Natural killer cell (primary cell): ENCODE measurements around the gene SLC22A8. TPM values are rescaled to one million over a fixed set of nuclear protein-coding genes. Genes with fewer than 3 reads are reported as not detected.

Experiments
- ATAC-seq, 3 donors: fragments of 150-1000 bp in 2 of 3; fragments of 200-7000 bp in 1 of 3; cut with Tn5 transposase; 1 replicate in 1 of 3; 2 replicates in 2 of 3; pipeline ENCODE4 v1.10.0; 2021; ENCODE audit warnings: mild to moderate bottlenecking in 2 of 3, moderate library complexity in 2 of 3
- DNase-seq, 2 donors: peaks; one replicate each; pipeline versions ENCODE4 v3.0.0 to v3.0.0-alpha.2; 2013 to 2021; ENCODE audit warnings: mixed read lengths in 1 of 2
- H3K27ac ChIP-seq: one replicate; pipeline ENCODE4 v1.5.1; 2013; ENCODE audit warnings: mild to moderate bottlenecking, low read length
- H3K27me3 ChIP-seq: one replicate; pipeline ENCODE4 v1.6.1; 2013; ENCODE audit warnings: low read length; ENCODE audit not compliant: control insufficient read depth, insufficient read depth
- H3K36me3 ChIP-seq: one replicate; pipeline ENCODE4 v1.6.1; 2013; ENCODE audit warnings: low read length; ENCODE audit not compliant: control insufficient read depth, insufficient read depth
- H3K4me1 ChIP-seq: one replicate; pipeline ENCODE4 v1.6.1; 2013; ENCODE audit warnings: low read length; ENCODE audit not compliant: control insufficient read depth, insufficient read depth
- H3K4me3 ChIP-seq: one replicate; pipeline ENCODE4 v1.5.1; 2013; ENCODE audit warnings: low read length
- H3K9me3 ChIP-seq: one replicate; pipeline ENCODE4 v1.6.1; 2013; ENCODE audit warnings: low read length; ENCODE audit not compliant: control insufficient read depth, insufficient read depth
- H3K27ac Mint-ChIP-seq, 2 donors: one replicate each; pipeline ENCODE4 v1.8.0; 2022; ENCODE audit warnings: mild to moderate bottlenecking in 2 of 2, mixed read lengths in 2 of 2, moderate library complexity in 1 of 2
- H3K27me3 Mint-ChIP-seq, 2 donors: one replicate each; pipeline ENCODE4 v1.8.0; 2022; ENCODE audit warnings: low read depth in 2 of 2, mixed read lengths in 2 of 2
- H3K36me3 Mint-ChIP-seq: one replicate; pipeline ENCODE4 v1.8.0; 2022; ENCODE audit warnings: mixed read lengths
- H3K4me1 Mint-ChIP-seq, 2 donors: one replicate each; pipeline ENCODE4 v1.8.0; 2022; ENCODE audit warnings: mixed read lengths in 2 of 2
- H3K4me3 Mint-ChIP-seq: one replicate; pipeline ENCODE4 v1.8.0; 2022; ENCODE audit warnings: mild to moderate bottlenecking, moderate library complexity, mixed read lengths
- H3K9me3 Mint-ChIP-seq, 2 donors: one replicate each; pipeline ENCODE4 v1.8.0; 2022; ENCODE audit warnings: mixed read lengths in 2 of 2
- WGBS: methylation state at CpG from one replicate; pipeline ENCODE4 v1.1.7; 2013; ENCODE audit warnings: missing lambda C conversion rate; ENCODE audit not compliant: insufficient coverage; 5-methylcytosine and 5-hydroxymethylcytosine counted together
- intact Hi-C: fragments of 100-400 bp; cut with micrococcal nuclease; formaldehyde crosslinking; loops from one replicate; pipeline ENCODE4 v1.14.2; 2022
- total RNA-seq, 4 donors: library from RNA; stranded (reverse); fragments of 120-200 nt in 1 of 4; gene quantifications; one replicate each; pipeline versions ENCODE4 v1.2.3 to v1.2.4, GENCODE V29; 2013 to 2022
- TF ChIP-seq, protein P1 (sequence below): fragments of 200-600 bp; IDR thresholded peaks from one replicate; pipeline ENCODE4 v1.8.0; 2022; ENCODE audit warnings: antibody characterized with exemption

The SLC22A8 gene
- total RNA-seq, 3 donors from 2014 or later (not counting 1 experiment from before 2014, with no cell fraction given): not detected

DNA sequence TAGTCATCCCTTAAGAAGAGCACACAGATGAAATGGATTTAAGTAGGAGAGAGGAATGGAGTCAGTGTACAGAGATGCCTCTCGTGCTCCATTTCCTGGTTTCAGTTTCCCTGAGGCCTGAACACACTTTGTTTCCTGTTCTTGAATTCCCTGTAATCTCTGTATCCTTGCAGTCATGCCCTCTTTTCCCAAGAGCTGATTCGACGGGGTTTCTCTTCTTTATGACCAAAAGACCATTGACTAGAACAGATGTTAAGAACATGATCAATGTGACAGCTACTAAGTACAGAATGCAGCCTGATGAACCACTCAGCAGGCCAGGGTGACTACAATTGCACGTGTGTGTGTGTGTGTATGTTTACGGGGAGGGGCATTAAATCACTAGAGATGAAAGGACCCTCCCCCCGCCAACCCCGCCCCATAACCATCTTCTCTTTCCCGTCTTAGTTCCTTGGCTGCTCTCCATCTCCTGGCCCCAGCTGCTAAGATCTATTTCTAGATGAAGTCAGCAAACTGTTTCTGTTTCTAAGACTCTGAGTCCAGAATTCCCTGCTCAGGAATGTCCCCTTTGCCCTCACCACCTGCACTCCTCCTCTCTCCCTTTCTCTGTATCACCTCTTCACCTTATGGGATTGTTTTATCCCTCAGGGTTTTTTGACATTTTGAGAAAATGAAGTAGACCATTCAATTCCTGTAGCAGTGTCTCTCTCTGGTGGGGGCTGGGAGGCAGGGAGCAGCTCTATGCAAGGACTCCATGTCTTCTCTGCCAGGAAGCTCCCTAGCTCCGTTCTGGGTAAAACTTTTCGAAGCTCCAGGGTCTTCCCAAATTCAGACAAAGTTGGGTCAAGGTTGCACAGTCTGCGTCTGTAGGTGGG, 56.9 kb downstream of the SLC22A8 start:
- intact Hi-C loops: no loop called here

DNA sequence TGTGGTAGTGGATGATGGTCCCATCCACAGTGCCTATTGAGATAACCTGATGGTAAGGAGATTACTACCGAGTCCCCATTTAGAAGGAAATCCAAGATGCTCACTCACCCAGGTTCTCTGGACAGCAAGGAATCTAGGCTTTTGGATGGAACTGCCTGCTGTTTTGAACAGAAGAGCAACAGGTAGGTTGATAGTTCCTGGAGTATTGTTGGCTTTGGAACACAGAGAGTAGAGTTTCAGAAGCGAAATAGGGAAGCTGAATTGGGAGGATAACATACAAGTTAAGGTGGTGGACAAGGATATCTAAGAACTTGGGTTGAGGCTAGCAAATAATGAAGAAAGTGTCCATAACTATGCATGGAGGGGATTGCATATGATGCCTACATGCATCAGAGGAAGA, 58.5 kb downstream of the SLC22A8 start:
- no peak overlapping the region for H3K27ac Mint-ChIP-seq
- Histone ChIP-seq H3K9me3 (no peaks in the 10 kb centered on the region), H3K36me3 (no peaks in the 10 kb centered on the region), H3K27me3 (no peaks in the 10 kb centered on the region), H3K27ac (no peak overlapping the region), H3K4me1 (no peaks in the 10 kb centered on the region), H3K4me3 (no peak overlapping the region)
- intact Hi-C loops: no loop called here
- H3K4me3 Mint-ChIP-seq: no peak overlapping the region
- no peaks in the 10 kb centered on the region for H3K36me3 Mint-ChIP-seq
- peaks cover 9 to 16% of the 10 kb centered on the region in 2 donors for H3K27me3 Mint-ChIP-seq
- TF ChIP-seq, protein P1, sequence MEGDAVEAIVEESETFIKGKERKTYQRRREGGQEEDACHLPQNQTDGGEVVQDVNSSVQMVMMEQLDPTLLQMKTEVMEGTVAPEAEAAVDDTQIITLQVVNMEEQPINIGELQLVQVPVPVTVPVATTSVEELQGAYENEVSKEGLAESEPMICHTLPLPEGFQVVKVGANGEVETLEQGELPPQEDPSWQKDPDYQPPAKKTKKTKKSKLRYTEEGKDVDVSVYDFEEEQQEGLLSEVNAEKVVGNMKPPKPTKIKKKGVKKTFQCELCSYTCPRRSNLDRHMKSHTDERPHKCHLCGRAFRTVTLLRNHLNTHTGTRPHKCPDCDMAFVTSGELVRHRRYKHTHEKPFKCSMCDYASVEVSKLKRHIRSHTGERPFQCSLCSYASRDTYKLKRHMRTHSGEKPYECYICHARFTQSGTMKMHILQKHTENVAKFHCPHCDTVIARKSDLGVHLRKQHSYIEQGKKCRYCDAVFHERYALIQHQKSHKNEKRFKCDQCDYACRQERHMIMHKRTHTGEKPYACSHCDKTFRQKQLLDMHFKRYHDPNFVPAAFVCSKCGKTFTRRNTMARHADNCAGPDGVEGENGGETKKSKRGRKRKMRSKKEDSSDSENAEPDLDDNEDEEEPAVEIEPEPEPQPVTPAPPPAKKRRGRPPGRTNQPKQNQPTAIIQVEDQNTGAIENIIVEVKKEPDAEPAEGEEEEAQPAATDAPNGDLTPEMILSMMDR: no peak
- ATAC-seq: no peak
- WGBS: 85% methylated on average over 2 of the region's 2 CpGs
- no peaks in the 10 kb centered on the region for H3K9me3 Mint-ChIP-seq
- no peaks in the 10 kb centered on the region for H3K4me1 Mint-ChIP-seq
- DNase-seq: no peak

More for the DNA sequence above, 56.9 kb downstream of the SLC22A8 start:
- no peak overlapping the region for H3K4me3 Mint-ChIP-seq
- H3K4me1 ChIP-seq: no peaks in the 10 kb centered on the region
- H3K27ac Mint-ChIP-seq: no peak overlapping the region
- no peak overlapping the region for H3K27ac ChIP-seq
- TF ChIP-seq, protein P1: no peak
- H3K4me1 Mint-ChIP-seq: no peaks in the 10 kb centered on the region
- H3K9me3 Mint-ChIP-seq: no peaks in the 10 kb centered on the region
- H3K27me3 Mint-ChIP-seq: peaks cover 8 to 16% of the 10 kb centered on the region in 2 donors
- no peak overlapping the region for H3K4me3 ChIP-seq
- ATAC-seq (no peak), DNase-seq (no peak)
- H3K36me3 Mint-ChIP-seq: no peaks in the 10 kb centered on the region
- WGBS: 61% methylated on average over 9 of the region's 11 CpGs
- H3K27me3 ChIP-seq: no peaks in the 10 kb centered on the region
- no peaks in the 10 kb centered on the region for H3K9me3 ChIP-seq
- no peaks in the 10 kb centered on the region for H3K36me3 ChIP-seq

DNA sequence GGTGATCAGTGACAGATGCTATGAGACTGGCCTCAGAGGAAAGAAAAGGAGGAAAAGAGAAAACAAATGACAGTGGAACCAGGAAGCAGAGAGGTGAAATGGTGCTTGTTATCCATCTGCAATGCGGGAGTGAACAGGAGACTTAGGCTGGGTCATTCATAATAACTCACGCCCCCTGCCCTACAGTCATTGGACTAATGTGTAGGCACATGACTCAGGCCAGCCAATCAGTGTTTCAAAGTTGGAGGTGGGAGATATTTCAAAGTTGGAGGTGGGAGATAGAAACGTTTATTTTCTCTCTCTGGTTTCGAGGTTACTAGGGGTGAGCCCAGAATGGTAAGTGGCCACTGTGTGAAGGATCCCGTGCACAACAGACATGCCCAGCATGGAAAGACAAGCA, 61.2 kb downstream of the SLC22A8 start:
- DNase-seq (no peak), ATAC-seq (no peak)
- H3K9me3 ChIP-seq: no peaks in the 10 kb centered on the region
- intact Hi-C loops: no loop called here
- H3K27ac ChIP-seq: no peak overlapping the region
- Mint-ChIP-seq H3K4me1 (no peaks in the 10 kb centered on the region), H3K36me3 (no peaks in the 10 kb centered on the region), H3K27ac (no peak overlapping the region), H3K9me3 (no peaks in the 10 kb centered on the region), H3K27me3 (peaks cover 16 to 17% of the 10 kb centered on the region in 2 donors), H3K4me3 (no peak overlapping the region)
- 80% methylated on average over 5 of the region's 5 CpGs for WGBS
- H3K4me3 ChIP-seq: no peak overlapping the region
- H3K27me3 ChIP-seq: no peaks in the 10 kb centered on the region
- TF ChIP-seq, protein P1: no peak
- H3K36me3 ChIP-seq: no peaks in the 10 kb centered on the region
- no peaks in the 10 kb centered on the region for H3K4me1 ChIP-seq
